ENCODE data around the gene PDCD2L.

The PDCD2L gene

DNA sequence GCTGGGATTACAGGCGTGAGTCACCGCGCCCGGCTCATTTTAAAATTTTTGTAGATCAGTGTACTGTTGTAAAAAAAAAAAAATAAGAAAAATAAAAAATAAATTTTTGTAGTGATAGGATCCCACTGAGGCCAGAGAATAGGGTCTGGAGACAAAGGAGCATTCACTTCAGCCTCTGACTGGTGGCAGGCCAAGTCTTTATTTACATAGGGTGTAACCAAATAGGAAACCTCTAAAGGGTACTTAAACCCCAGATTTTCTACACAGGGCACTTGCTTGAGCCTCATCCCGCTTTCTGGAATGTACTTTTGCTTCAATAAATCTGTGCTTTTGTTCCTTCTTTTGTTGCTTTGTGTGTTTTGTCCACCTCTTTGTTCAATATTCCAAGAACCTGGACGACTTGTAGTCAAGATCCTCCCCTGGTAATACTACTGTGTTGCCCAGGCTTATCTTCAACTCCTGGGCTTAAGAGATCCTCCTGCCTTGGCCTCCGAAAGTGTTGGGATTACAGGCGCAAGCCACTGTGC lies 2.1 kb upstream of the PDCD2L start:
- peak overlapping the region; percentile 76 for H3K27ac ChIP-seq

DNA sequence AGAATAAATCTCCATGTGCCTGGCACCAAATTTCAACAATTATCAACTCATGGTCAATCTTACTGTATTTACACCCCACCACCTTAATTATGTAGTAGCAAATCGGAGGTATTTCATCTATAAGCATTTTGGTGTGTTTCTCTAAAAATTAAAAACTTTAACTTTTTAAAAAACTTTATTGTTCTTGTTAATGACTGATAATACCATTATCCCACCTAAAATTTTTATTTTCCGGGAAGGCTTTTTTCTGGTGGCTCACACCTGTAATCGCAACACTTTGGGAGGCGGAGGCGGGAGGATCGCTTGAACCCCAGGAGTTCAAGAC lies 453 bp upstream of the PDCD2L start:
- TF ChIP-seq ZFX (IDR thresholded peaks at IDR 0.05; ENCODE audit: borderline replicate concordance) (no peak), CTCF (IDR thresholded peaks at IDR 0.05) (no peak)
- H3K27ac ChIP-seq, result peak overlapping the region; percentile 76

More for the DNA sequence above, 2.1 kb upstream of the PDCD2L start:
- TF ChIP-seq ZFX (IDR thresholded peaks at IDR 0.05; ENCODE audit: borderline replicate concordance) (no peak), CTCF (IDR thresholded peaks at IDR 0.05) (no peak)

DNA sequence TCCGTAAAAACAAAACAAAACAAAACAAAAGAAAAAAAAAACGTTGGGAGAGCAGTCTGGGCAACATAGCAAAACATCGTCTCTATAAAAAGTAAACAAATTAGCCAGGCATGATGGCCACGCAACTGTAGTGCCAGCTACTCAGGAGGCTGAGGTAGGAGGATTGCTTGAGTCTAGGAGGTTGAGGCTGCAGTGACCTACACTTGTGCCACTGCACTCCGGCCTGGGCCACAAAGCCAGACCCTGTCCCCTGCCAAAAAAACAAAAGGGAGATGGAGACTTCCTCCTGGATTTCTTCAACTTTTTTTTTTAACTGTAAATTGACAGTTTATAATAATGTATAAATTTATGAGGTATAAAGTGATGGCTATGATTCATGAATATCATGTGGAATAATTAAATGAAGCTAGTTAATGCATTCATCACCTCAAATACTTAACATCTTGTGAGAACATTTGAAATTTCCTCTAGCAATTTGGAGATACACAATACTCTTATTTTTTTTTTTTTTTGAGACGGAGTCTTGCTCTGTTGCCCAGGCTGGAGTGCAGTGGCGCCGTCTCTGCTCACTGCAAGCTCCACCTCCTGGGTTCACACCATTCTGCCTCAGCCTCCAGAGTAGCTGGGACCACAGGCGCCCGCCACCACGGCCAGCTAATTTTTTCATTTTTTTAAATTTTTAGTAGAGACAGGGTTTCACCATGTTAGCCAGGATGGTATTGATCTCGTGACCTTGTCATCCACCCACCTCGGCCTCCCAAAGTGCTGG lies 1.9 kb downstream of the PDCD2L start:
- H3K27ac ChIP-seq, result no peak overlapping the region
- TF ChIP-seq CTCF (IDR thresholded peaks at IDR 0.05), result no peak
- TF ChIP-seq ZFX (IDR thresholded peaks at IDR 0.05; ENCODE audit: borderline replicate concordance), result no peak

- TF ChIP-seq ZFX (IDR thresholded peaks at IDR 0.05; ENCODE audit: borderline replicate concordance), result no peak
- no peak overlapping the region for H3K27ac ChIP-seq
Observed at GRCh38 chr19:34408411-34408810, 4.2 kb downstream of the PDCD2L start.

DNA sequence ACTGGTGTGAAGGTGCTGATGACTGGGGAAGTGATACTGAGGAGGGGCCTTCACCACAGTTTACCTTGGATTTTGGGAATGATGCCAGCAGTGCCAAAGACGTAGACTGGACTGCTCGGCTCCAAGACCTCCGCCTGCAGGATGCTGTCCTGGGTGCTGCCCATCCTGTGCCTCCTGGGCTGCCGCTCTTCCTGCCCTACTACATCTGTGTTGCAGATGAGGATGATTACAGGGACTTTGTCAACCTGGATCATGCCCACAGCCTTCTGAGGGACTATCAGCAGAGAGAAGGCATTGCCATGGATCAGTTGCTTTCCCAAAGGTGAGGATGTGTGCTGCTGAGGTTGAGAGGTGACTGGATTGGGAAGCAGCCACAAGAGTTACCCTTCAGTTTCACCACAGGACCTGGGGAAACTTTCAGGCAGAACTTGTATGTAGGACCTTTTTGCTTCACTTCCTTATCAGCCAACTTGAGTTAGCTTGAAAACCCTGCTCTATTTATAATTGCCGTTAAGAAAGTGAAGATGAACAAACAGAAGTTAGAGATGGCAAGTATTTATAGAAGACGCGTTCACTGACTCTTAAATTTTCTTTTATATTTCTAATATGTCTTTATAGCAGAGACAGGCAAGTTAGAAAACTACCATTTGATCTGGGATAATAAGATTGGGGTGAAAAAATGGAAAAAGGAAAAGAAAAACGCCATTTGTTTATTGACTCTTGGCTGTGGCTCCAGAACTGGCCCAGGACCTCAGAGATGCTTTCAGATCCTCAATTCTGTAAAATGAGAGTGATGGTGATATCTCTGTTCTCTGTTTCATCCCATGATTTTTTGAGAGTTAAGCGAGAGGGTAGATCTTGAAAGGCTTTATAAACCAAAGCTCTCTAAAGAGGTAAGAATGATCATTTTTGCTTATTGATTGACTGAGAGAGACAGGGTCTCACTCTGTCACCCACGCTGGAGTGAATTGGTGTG lies 5.3 kb downstream of the PDCD2L start:
- no peak overlapping the region for H3K27ac ChIP-seq
- no peak for TF ChIP-seq CTCF (IDR thresholded peaks at IDR 0.05)
- no peak for TF ChIP-seq ZFX (IDR thresholded peaks at IDR 0.05; ENCODE audit: borderline replicate concordance)

GRCh38 chr19:34411216-34411615 lies 7.0 kb downstream of the PDCD2L start:
- no peak overlapping the region for H3K27ac ChIP-seq
- TF ChIP-seq CTCF (IDR thresholded peaks at IDR 0.05), result no peak
- no peak for TF ChIP-seq ZFX (IDR thresholded peaks at IDR 0.05; ENCODE audit: borderline replicate concordance)

DNA sequence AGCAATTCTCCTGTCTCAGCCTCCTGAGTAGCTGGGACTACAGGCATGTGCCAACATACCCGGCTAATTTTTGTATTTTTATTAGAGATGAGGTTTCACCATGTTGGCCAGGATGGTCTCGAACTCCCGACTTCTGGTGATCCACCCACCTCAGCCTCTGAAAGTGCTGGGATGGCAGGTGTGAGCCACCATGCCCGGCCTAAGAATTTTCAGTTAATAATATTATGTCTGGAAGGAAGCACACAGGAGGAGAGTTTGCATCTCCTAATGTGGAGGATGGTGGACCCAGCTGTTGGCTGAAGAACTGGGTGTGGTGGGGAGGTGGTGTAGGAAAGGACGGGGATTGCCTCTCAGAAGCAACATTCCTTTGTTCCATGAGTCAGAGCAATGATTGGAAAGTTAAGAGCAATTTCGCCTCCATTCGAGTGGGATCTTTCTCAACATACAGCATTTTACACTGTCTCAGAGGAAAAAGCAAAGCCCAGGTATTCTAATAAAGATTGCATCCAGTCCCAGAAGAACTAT lies 11.9 kb downstream of the PDCD2L start:
- H3K27ac ChIP-seq, result no peak overlapping the region
- TF ChIP-seq CTCF (IDR thresholded peaks at IDR 0.05), result no peak
- TF ChIP-seq ZFX (IDR thresholded peaks at IDR 0.05; ENCODE audit: borderline replicate concordance), result no peak

Measured in 22Rv1 (cell line).